HG03521 (cell line): ENCODE data around the gene MLX.

Source experiments
- ATAC-seq: cut with Tn5 transposase; IDR thresholded peaks from one replicate; pipeline ENCODE4 v1.9.1; 2021; ENCODE audit warnings: mild to moderate bottlenecking, moderate library complexity; ENCODE audit not compliant: unreplicated experiment

MLX gene

DNA sequence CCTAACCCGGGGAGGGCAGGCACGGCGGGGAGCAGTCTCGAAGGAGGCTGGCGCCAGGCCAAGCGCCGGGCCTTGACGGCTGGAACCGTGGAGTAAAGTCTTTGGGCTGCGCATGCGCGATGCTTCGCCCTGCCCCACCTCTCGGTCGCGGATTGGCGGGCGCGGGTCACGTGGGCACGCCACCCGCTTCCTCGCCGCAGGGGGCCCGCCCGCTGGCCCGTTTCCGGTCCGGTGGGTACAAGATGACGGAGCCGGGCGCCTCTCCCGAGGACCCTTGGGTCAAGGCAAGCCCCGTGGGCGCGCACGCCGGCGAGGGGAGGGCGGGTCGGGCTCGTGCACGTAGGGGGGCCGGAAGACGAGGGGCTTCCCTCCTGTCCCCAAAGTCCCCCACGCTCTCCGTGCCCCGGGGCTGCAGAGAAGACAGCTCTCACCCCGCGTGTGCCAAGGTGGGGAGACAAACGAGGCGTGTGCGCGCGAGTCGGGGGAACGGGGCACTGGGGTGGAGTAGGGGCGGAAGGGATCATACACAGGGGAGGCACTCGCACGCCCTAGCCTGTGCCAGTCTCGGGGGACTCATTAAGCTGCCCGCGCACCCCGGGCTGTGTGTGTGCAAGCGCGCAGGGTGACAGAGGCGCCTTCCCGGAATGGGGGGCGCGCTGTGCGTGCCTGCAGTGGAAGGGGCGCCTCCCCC lies at the start of gene MLX:
Gene MLX, plus strand, starts transcription at position 218 of the 691 bp plus-strand sequence. Its CDS starts 25 bp downstream, at position 243.
- peak; percentile 65 for ATAC-seq

GRCh38 chr17:42517516-42517915 lies 49.4 kb upstream of the MLX start:
- no peak for ATAC-seq

DNA sequence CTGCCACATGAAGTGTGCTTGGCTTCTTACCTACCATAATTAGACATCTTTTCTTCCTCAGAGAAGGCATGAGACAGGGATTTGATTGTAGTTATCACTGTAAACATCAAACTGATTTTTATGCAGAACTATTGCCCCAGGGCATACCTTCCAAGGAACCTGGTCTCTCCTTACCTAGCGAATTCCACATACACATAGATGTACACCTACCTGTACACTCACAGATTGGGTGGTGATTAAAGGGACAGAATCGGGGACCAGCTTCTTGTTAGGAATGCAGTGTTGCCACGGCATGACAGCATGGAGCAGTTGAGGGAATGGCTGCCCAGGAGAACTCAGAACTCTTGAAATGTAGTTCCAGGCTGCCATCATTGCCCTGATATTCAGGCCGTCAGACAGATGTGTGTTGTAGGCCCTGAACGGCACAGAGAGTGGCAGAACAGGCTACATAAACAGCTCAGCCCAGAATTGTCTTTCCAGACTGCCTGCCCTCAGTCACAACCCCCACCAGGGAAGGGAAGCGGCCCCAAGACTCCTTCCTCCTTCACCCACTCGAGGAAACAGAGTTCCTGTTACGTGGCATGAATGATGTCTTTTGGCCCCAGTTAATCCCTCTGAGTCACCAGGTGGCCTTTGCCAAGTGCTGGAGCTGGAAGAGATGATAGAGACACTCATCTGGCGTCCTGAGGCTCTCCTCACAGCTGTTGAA lies 48.7 kb upstream of the MLX start:
- no peak for ATAC-seq

DNA sequence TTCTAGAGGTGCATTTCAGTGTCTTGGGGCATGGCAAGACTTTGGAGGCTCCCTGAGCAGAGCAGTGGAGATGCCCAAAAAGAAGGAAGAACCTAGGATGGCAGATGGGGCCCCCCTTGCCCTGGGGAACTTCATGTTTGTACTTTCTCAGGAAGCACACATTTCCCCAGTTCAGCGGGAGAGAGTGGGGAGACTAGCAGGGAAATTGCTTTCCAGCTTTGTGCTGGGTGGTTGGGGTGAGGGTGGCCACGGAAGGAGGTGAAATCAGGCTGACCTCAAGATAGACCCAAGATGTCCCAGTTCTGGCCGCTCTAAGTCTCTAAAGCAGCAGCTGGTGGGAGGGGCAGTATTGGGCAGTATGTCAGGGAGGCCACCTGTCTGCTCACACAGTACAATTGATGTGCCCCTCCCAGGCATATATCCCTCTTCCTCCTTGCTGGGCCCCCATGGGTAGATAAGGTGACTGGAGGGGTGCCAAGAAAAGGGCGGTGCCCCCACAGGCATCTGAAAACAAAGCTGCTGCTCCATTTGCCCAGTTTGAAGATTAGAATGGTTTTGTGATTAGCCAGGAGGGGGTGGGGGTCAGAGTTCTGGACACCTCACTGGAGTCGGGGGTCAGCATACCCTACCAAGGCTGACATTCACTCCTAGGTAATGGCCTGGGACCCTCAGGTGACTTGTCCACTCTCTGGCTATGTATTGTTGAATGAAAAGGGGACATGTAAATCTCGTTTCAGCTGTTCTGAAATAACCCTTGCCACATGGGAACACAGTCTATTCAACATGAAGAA lies 48.0 kb upstream of the MLX start:
- no peak for ATAC-seq

DNA sequence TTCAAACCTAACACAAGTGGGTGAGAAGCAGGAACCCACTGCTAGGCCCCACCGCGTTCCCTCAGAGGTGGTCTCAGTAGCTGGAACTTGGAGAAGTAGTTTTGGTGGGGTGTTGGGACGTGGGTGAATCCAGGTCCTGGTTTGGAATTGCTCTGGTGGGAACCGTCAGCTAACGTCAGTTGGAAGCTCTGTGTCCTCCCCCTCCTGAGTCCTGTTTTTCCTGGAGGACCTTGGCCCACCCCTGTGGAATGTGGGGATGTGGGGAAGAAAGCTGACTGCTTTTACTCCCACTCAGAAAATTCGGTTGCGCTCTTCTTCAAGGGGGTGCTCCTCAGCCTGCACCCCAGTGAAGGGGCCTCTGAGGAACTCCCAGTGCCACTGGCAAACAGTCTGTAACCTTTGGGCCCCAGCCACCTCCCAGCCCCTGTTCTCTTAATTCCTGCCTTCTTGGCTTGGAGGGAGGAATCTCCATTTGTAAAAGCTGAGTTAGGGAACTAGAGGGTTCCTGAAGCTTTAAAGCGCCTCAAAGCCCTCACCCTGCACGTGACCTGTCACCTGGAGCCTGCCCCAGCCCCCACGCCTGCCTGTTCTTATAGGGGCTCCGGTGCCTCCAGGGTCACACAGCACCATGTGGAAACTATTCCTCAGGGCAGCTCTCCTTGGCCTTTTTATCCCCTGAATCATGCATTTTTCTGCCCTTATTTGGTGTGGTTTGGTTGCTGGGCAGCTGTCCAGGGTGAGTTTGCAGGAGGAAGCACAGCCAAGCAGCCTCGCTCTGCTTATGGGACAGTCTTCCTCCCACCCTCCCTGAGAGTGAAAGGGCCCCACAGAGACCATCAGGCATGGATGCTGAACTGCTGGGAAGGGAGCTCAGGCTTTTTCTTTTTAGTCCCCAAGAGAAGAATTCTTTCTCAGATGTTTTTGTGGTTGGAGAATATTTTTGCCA lies 47.1 kb upstream of the MLX start:
- ATAC-seq = no peak

DNA sequence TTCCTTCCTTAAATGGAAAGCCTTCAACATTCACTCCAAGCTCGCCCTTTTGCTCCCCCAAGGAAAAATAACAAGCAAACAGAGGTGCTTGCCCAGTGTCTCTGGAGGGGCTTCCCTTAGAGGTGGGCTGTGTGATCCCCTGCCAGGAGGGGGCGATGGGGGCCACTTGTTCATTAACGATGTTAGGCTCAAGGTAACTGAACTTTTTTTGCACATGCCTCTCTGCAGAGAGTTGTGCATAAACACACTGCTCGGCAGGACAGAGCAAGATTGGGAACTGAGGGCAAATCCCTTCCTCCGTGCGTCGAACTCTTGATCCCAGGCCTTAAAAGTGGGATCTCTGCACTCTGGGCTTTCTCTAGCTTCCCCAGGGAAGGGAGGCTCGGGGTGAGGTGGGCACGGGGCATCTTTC lies 46.4 kb upstream of the MLX start:
- no peak for ATAC-seq

- ATAC-seq = no peak
These were observed 45.9 kb upstream of the MLX start for GRCh38 chr17:42521036-42521435.

DNA sequence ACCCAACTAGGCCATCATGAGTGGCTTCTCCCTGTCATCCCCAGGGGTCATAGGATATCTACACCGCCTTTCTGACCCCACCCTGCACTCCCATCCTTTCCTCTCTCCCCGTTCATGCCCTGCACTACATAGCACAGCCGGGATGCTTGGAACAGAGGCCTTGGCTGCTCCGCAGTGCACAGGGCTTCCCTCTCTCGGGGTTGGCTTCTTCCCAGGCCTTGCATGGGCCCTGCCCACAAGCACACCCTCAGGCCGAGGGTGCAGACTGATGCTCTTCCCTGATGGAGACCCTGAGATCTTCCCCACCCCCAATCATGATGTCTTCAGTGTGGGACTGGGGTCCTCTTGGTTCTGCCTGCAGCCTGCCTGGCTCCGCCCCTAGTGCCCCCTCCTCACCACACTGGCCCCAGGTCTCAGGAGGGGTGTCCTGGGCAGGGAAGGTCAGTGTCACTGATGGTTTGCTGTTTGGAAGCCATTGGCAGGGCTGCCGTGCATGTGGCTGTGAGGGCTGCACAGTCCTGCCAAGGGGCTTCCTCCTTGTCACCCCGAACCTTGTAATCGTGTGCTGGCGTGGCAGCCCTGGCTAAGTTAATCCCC lies 45.1 kb upstream of the MLX start:
- ATAC-seq = no peak

- ATAC-seq = no peak
These were observed 44.6 kb upstream of the MLX start for GRCh38 chr17:42522263-42522790.

- no peak for ATAC-seq
These were observed 44.1 kb upstream of the MLX start for GRCh38 chr17:42522798-42523278.

- no peak for ATAC-seq
These were observed 41.7 kb upstream of the MLX start for GRCh38 chr17:42525221-42525620.

- no peak for ATAC-seq
These were observed 40.9 kb upstream of the MLX start for GRCh38 chr17:42526031-42526444.

DNA sequence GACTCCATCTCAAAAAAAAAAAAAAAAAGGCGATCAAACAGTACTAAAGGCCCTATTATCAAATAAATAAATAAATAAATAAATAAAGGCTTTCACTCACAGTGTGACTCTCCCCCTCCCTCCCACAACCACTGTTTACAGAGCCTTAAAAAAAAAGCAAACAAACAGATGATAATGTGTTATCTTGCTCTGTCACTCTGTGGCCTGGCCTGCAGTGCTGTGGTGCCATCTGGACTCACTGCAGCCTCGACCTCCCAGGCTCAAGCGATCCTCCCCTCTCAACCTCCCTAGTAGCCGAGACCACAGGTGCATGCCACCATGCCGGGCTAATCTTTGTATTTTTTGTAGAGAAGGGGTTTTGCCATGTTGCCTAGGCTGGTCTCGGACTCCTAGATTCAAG lies 39.0 kb upstream of the MLX start:
- ATAC-seq = no peak

DNA sequence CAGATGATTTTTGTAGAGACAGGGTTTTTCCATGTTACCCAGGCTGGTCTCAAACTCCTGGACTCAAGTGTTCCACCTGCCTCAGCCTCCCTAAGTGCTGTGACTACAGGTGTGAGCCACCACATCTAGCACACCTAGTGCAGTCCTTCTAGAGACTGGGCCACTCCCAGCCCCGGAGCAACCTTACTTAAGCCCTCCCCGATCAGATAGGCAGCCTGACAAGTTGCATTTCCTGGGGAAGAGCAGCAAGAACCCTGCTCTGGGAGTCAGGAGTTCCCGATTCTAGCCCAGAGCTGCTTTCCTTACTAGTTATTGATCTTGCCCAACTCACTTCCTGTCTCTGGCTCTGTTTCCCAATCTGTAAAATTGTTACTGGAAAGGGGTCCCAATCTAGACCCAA lies 37.8 kb upstream of the MLX start:
- no peak for ATAC-seq

- no peak for ATAC-seq
These were observed 35.9 kb upstream of the MLX start for GRCh38 chr17:42530952-42531454.

- ATAC-seq = no peak
These were observed 35.2 kb upstream of the MLX start for GRCh38 chr17:42531455-42532354.

DNA sequence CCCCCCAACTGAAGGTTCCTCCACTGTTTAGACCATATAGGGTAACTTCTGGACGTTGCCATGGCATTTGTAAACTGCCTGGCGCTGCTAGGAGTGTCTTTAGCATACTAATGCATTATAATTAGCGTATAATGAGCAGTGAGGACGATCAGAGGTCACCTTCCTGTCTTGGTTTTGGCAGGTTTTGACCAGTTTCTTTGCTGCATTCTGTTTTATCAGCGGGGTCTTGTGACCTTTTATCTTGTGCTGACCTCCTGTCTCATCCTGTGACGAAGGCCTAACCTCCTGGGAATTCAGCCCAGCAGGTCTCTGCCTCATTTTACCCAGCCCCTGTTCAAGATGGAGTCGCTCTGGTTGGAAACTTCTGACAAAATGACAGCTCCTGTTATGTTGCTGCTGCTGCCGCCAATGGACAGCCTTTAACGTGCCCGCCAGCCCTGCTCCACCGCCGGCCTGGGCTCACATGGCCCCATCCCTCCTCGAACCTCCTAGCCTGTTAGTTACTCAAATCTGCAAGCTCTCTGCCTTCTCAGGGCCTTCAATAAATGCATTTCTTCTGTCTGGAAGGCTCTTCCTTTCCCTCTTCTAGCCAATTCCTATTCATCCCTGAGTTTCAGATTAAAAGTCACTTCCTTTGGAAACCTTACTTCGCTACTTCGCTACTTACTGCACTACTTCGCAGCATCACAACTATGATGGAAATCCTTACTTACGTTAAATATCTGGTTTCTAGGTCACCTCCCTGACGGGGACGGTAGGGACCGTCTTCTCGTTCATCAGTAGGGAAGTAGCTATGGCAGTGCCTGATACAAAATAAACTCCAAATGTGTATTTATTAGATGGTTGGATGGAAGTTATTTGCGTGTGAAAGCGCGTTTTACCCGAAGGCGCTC lies 31.5 kb upstream of the MLX start:
- no peak for ATAC-seq

DNA sequence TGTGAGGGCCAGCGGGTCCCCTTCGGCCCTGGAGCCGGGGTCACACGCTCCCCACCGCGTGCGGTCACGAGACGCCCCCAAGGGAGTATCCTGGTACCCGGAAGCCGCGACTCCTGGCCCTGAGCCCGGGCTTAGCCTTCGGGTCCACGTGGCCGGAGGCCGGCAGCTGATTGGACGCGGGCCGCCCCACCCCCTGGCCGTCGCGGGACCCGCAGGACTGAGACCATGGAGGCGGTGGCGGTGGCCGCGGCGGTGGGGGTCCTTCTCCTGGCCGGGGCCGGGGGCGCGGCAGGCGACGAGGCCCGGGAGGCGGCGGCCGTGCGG lies 30.9 kb upstream of the MLX start, which contains the start of gene NAGLU:
Gene NAGLU, plus strand, starts transcription at position 194 of the 324 bp plus-strand sequence. Its CDS starts 32 bp downstream, at position 226.
- ATAC-seq = peak; percentile 79
